Neural cell (in vitro differentiated cells): ENCODE data around the gene IL2RG. TPM values are rescaled to one million over a fixed set of nuclear protein-coding genes. Genes with fewer than 3 reads are reported as not detected.

ENCODE experiments used
- H2AFZ ChIP-seq: fragments of 200-600, 300-800 bp; sonication (generic), shearing (Covaris generic); 2 replicates; pipeline ENCODE4 v1.6.0; 2014; ENCODE audit warnings: low read depth, mild to moderate bottlenecking, antibody characterized with exemption, low read length, moderate library complexity
- H3F3A ChIP-seq: fragments of 200-600 bp; shearing (Covaris generic); 2 replicates; pipeline ENCODE4 v1.6.1; 2016; ENCODE audit warnings: mild to moderate bottlenecking, moderate library complexity, mixed read lengths, antibody characterized with exemption, low read length; ENCODE audit not compliant: insufficient read depth, poor library complexity, severe bottlenecking
- H3K27ac ChIP-seq: fragments of 200-600, 300-800 bp; sonication (generic), shearing (Covaris generic); 2 replicates; pipeline ENCODE4 v1.5.1; 2014; ENCODE audit warnings: mild to moderate bottlenecking, low read length, moderate library complexity
- H3K27me3 ChIP-seq: fragments of 300-800, 200-600 bp; sonication (generic), shearing (Covaris generic); 2 replicates; pipeline ENCODE4 v1.6.0; 2014; ENCODE audit warnings: mild to moderate bottlenecking, low read depth, low read length, moderate library complexity; ENCODE audit not compliant: insufficient read depth
- H3K36me3 ChIP-seq: fragments of 300-800, 200-600 bp; sonication (generic), shearing (Covaris generic); 2 replicates; pipeline ENCODE4 v1.5.1; 2014; ENCODE audit warnings: mild to moderate bottlenecking, antibody characterized with exemption, low read length, moderate library complexity; ENCODE audit not compliant: insufficient read depth
- H3K4me2 ChIP-seq: fragments of 300-800, 200-600 bp; sonication (generic), shearing (Covaris generic); 2 replicates; pipeline ENCODE4 v1.6.0; 2014; ENCODE audit warnings: mild to moderate bottlenecking, low read length
- H3K4me3 ChIP-seq: fragments of 300-800, 200-600 bp; sonication (generic), shearing (Covaris generic); 2 replicates; pipeline ENCODE4 v1.5.1; 2014; ENCODE audit warnings: mild to moderate bottlenecking, low read length, moderate library complexity
- H3K79me2 ChIP-seq: fragments of 200-600 bp; shearing (Covaris generic); replicated peaks from 2 replicates; pipeline ENCODE4 v1.6.0; 2014; ENCODE audit warnings: mild to moderate bottlenecking, low read length, moderate library complexity; ENCODE audit not compliant: insufficient read depth
- H3K9ac ChIP-seq: fragments of 300-800, 200-600 bp; sonication (generic), shearing (Covaris generic); 2 replicates; pipeline ENCODE4 v1.6.1; 2016; ENCODE audit warnings: mild to moderate bottlenecking, low read length, mixed read lengths
- H3K9me2 ChIP-seq: fragments of 200-600 bp; shearing (Covaris generic); 2 replicates; pipeline ENCODE4 v1.6.1; 2016; ENCODE audit warnings: mild to moderate bottlenecking, low read length, mixed read lengths; ENCODE audit not compliant: insufficient read depth
- H3K9me3 ChIP-seq: fragments of 200-600, 300-800 bp; sonication (generic), shearing (Covaris generic); 2 replicates; pipeline ENCODE4 v1.6.1; 2016; ENCODE audit warnings: mild to moderate bottlenecking, mixed run types, low read length, moderate library complexity, mixed read lengths
- H4K20me1 ChIP-seq: fragments of 200-600 bp; shearing (Covaris generic); 2 replicates; pipeline ENCODE4 v1.6.1; 2016; ENCODE audit warnings: mild to moderate bottlenecking, mixed run types; ENCODE audit not compliant: insufficient read depth
- CTCF ChIP-seq: fragments of 450-650 bp; IDR thresholded peaks from 2 replicates; pipeline ENCODE4 v1.5.1; 2014; ENCODE audit warnings: antibody characterized with exemption, mild to moderate bottlenecking, moderate library complexity; ENCODE audit not compliant: poor library complexity, severe bottlenecking
- EP300 ChIP-seq: fragments of 450-650 bp; conservative IDR thresholded peaks from 2 replicates; pipeline ENCODE4 v1.6.1; 2014; ENCODE audit warnings: antibody characterized with exemption, mild to moderate bottlenecking, moderate library complexity; ENCODE audit not compliant: poor library complexity, severe bottlenecking
- EZH2 ChIP-seq: fragments of 200-600, 300-800 bp; shearing (Covaris generic), sonication (generic); IDR thresholded peaks from 2 replicates; pipeline ENCODE4 v1.6.1; 2014; ENCODE audit warnings: antibody characterized with exemption, low read length, borderline replicate concordance, mild to moderate bottlenecking; ENCODE audit not compliant: insufficient read depth, poor library complexity, severe bottlenecking
- MXI1 ChIP-seq: fragments of 450-650 bp; conservative IDR thresholded peaks from 2 replicates; pipeline ENCODE4 v1.6.1; 2014; ENCODE audit warnings: antibody characterized with exemption, mild to moderate bottlenecking; ENCODE audit not compliant: poor library complexity, severe bottlenecking
- POLR2AphosphoS5 ChIP-seq: IDR thresholded peaks from 2 replicates; pipeline ENCODE4 v1.6.1; 2012
- RAD21 ChIP-seq: fragments of 450-650 bp; conservative IDR thresholded peaks from 2 replicates; pipeline ENCODE4 v1.6.1; 2014; ENCODE audit warnings: antibody characterized with exemption, mild to moderate bottlenecking, moderate library complexity
- REST ChIP-seq: IDR thresholded peaks from 2 replicates; pipeline ENCODE4 v1.6.1; 2012; ENCODE audit warnings: borderline replicate concordance
- SMC3 ChIP-seq: fragments of 450-650 bp; conservative IDR thresholded peaks from 2 replicates; pipeline ENCODE4 v1.6.1; 2014; ENCODE audit warnings: antibody characterized with exemption, mild to moderate bottlenecking, moderate library complexity; ENCODE audit not compliant: poor library complexity
- TAF1 ChIP-seq: IDR thresholded peaks from 2 replicates; pipeline ENCODE4 v1.6.1; 2012; ENCODE audit warnings: low read depth
- polyA plus RNA-seq: library from polyadenylated mRNA; depleted of rRNA; stranded (reverse); fragments of >200 nt; gene quantifications from 2 replicates; pipeline ENCODE4 v1.2.3, GENCODE V29; 2014

IL2RG gene
- polyA plus RNA-seq, 1 donor from 2014 or later, result not detected

GRCh38 chrX:71082124-71082647 is 29.2 kb downstream of the IL2RG start:
- H4K20me1 ChIP-seq, result no peaks in the 10 kb centered on the region
- no peaks in the 10 kb centered on the region for H3K9me2 ChIP-seq
- no peaks in the 10 kb centered on the region for H3K9me3 ChIP-seq
- no peak overlapping the region for H3K4me2 ChIP-seq
- no peaks in the 10 kb centered on the region for H3K36me3 ChIP-seq
- H2AFZ ChIP-seq, result no peak overlapping the region
- no peak overlapping the region for H3K4me3 ChIP-seq
- H3K27me3 ChIP-seq, result no peaks in the 10 kb centered on the region
- H3K79me2 ChIP-seq, result no peaks in the 10 kb centered on the region
- TF ChIP-seq POLR2AphosphoS5 (no peak), SMC3 (no peak), MXI1 (no peak)
- H3K27ac ChIP-seq, result no peak overlapping the region
- no peak overlapping the region for H3K9ac ChIP-seq
- no peaks in the 10 kb centered on the region for H3F3A ChIP-seq

- no peaks in the 10 kb centered on the region for H3K36me3 ChIP-seq
These were observed 29.9 kb downstream of the IL2RG start for GRCh38 chrX:71081330-71082123.

More at GRCh38 chrX:71081330-71082123, 29.9 kb downstream of the IL2RG start:
- Histone ChIP-seq H3K27me3 (no peaks in the 10 kb centered on the region), H3K9me2 (no peaks in the 10 kb centered on the region), H3K9me3 (no peaks in the 10 kb centered on the region), H3K9ac (no peak overlapping the region), H3K79me2 (no peaks in the 10 kb centered on the region), H4K20me1 (no peaks in the 10 kb centered on the region), H3K4me3 (no peak overlapping the region), H3K4me2 (no peak overlapping the region), H3K27ac (no peak overlapping the region), H2AFZ (no peak overlapping the region), H3F3A (no peaks in the 10 kb centered on the region)
- TF ChIP-seq MXI1 (no peak), EP300 (no peak), REST (no peak), RAD21 (no peak), POLR2AphosphoS5 (no peak), EZH2 (no peak), SMC3 (no peak), TAF1 (no peak), CTCF (no peak)
